Activated effector memory CD4-positive, alpha-beta T cell treated with Interleukin-2 at 50 U/mL for 16 hours (primary cell): ENCODE data around the gene PSMB10.
A peak's percentile ranks its signal among the peaks of the same experiment; 100 is the strongest.
"Not testable (repeated sequence)": the region's sequence is repeated elsewhere in the genome, so short reads cannot be mapped to it uniquely, and the experiment has no call there.

Source experiments
- DNase-seq: peaks from one replicate; pipeline ENCODE4 v3.0.0-alpha.2; 2020

PSMB10 gene

DNA sequence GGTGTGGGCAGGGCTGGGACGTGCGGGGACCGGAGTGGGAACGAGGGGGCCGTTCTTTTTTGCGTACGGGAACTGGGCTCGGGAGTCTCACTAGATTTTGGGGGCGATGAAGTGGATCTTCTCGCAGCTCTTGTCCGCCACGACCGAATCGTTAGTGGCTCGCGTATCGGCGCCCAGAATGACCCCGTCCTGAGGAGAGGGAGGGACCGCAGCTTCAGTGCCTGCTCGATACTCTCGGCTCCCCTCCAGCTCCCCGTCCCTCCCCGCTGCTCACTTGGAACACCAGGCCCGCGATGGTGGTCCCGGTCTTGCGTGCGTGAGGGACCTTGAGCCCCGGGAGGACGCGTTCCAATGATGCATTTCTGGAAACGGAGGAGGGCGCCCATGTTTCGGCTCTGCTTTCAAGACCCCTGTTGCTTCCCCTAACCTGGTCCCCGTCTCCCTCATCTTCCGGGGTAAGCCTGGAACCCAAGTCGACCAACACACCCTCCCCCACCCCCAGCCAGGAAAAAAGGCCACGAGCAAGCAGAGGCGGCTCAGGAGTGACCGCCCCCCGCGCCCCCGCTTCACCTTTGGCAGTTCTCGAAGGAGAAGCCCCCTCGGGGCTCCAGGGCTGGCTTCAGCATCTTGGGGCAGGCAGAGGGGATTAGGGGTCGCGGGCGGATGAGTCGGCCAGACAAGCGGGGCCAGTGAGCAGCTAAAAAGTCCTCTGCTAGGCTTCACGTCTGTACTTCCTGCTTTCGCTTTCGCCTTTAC is at the start of gene PSMB10:
Gene PSMB10, minus strand, starts transcription at position 727 of the 756 bp plus-strand sequence. Its CDS starts 101 bp downstream, at position 626.
- DNase-seq, result no peak

DNA sequence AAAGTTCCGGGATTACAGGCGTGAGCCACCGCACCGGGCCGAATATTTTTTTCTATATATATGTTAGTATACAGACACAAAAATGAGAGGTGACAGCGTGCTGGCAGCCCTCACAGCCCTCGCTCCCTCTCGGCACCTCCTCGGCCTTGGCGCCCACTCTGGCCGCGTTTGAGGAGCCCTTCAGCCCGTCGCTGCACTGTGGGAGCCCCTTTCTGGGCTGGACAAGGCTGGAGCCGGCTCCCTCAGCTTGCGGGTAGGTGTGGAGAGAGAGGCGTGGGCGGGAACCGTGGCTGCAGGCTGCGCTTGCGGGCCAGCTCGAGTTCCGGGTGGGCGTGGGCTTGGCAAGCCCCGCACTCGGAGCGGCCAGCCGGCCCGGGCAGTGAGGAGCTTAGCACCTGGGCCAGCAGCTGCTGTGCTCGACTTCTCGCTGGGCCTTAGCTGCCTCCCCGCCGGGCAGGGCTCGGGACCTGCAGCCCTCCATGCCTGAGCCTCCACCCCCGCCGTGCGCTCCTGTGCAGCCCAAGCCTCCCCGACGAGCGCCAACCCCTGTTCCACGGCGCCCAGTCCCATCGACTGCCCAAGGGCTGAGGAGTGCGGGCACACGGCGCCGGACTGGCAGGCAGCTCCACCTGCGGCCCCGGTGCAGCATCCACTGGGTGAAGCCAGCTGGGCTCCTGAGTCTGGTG is 45.5 kb upstream of the PSMB10 start:
- DNase-seq, result no peak

DNA sequence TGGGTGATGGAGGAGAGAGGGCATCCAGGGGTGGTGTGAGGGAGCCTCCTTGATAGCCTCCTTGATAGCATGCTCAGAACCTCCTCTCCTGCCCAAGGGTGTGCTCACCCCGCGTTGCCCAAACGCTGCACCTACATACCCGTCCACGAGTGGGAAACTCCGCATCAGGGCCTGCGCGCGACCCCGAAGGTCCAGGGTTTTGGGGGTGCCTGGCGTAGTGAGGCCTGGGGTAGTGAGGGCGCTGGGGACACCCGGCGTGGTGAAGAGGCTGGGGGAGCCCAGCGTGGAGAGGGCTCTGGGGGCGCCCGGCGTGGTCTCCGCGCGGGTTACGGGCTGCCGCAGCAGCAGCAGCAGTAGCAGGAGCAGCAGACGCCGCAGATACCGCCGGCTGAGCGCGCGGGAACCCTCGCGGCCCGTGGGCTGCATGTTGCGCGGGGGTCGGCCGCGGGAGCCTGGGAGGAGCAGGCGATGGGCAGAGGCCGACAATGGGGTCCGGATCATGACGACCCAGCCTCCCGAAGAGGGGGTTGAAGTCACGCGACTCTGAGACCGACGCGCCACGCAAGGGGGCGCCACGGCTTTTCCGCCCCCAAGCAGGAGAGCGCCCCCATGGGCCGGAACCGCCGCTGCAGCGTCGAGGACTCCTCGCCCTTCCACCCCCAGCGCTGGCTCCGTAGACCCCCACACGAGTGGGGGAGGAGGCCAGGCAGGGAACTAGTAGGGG is 43.5 kb upstream of the PSMB10 start, which contains the start of gene DPEP3:
Gene DPEP3, minus strand, starts transcription at position 545 of the 724 bp plus-strand sequence. Its CDS starts 119 bp downstream, at position 426.
- DNase-seq, result no peak

DNA sequence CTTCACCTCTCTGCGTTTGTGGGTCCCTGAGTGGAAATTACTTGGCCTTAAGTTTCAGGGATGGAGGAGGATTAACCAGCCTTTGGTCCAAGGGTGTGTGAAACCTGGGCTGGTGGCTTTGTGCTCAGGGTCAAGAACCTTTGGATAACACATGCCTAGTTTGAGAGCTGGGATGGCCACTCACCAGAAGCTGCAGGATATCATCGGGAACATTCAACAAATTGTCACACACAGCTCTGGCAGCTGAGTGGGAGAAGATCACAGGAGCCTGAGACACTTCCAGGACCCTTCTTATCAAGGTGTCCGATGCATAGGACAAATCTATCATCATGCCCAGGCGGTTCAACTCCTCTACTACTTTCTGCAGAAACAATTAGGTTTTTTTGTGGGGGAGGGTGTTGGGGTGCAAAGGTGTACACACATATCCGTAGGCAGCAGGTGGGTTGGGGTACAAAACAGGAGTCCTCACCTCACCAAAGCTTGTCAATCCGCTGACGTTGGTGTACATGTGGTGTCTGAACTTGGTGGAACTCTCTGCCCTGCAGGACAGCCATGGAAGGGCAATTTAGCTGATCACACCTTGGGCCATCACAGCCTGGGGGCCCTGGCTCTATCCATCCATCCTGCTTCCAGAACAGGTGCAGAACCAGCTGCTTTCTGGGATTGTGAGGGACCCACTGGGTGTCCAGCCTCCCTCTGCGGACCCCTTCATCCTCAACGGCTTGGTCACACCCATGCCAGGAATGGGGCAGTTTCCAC is 41.0 kb upstream of the PSMB10 start:
- no peak for DNase-seq

DNA sequence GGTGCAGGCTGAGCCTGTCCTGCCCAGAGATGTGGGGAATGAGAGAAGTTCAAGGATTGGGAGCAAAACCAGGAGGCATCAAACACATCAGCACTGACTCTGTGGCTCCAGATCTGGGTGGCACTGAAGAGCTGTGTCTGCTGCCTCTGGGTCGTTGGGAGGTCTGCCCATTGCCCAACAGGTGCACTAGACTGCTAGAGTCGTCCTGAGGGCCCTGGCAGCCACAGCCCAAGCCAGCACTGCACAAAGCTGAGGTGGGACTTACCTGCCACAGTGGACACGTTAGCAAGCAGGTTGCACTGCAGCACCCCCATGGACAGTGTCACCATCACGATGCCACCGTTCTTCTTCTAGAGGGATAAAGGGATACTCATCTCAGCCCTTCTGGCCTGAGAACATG is 40.4 kb upstream of the PSMB10 start:
- no peak for DNase-seq

DNA sequence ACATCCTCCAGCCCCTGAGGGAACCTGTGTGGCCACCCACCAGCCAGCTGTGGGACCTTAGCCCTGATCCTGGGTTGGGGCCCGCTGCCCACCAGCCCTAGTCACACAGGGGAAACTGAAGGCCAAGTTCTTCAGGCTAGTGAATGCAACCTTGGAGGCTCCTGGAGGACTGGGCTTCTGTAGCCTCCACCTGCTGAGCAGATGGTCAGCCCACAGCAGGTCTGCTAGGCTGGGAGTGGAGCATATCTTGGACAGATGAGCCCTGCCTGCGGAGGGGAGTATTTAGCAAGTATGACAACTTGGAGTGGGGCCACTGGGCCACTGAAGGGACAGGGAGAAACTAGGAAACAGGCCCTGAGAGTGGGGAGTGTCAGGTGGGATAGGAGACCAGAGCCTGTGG is 39.6 kb upstream of the PSMB10 start:
- no peak for DNase-seq

DNA sequence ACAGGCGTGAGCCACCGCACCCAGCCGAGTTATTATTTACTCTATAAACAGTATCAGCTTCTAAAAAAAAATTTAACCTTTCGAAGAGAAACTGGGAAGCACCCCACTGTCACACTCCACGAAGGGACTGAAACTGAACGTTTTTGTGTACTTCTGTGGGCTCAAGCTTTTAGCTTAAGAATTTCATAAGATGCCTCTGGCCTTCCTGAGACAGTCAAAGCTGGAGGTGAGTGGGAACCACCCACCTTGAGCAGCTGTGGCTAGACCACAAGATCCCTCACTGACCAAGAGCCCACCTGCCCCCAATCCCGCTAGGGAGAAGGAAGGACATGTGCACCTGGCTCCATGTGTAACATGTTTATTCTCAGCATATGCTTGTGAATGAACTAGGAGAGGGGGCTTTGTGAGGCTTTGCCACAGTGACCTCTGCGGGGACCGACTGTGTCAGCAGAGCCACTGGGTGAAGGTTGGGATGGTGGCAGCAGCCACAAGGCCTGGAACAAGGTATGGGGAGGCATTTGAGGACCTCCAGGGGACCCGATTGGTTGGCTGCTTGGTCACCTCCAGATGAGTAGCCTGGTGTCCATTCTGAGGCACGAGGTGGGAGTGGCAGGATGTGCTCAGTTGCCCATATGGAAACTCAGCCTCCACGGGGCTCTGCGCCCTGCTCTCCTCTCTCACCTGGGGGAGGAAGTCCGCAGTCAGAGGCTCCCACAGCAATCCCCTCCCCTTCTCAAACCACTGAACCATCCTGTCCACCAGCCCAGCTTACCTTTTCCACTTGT is 38.9 kb upstream of the PSMB10 start:
- no peak for DNase-seq

DNA sequence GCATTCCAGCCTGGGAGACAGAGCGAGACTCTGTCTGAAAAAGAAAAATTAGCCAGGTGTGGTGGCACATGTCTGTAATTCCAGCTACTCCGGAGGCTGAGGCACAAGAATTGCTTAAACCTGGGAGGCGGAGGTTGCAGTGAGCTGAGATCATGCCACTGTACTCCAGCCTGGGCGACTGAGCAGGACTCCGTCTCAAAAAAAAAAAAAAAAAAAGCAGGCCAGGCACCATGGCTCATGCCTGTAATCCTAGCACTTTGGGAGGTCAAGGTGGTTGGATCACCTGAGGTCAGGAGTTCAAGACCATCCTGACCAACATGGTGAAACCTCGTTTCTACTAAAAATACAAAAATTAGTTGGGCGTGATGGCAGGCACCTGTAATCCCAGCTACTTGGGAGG is 35.6 kb upstream of the PSMB10 start:
- not testable (repeated sequence) for DNase-seq

DNA sequence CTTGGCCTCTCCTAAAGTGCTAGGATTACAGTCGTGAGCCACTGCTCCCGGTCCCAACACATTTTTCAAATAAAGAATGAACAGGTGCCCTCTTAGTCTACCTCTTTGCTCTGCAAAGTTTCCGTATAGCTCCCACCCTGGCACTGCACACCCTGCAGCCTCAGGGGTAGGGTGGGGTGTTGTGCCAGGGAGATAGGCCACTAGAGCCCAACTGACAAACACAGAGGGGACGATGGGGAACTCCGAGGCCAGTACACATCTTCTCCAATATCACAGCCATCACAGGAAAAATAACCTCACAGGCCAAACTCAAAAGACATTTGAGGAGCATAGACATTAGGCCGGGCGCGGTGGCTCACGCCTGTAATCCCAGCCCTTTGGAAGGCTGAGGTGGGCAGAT is 34.5 kb upstream of the PSMB10 start:
- DNase-seq, result no peak

DNA sequence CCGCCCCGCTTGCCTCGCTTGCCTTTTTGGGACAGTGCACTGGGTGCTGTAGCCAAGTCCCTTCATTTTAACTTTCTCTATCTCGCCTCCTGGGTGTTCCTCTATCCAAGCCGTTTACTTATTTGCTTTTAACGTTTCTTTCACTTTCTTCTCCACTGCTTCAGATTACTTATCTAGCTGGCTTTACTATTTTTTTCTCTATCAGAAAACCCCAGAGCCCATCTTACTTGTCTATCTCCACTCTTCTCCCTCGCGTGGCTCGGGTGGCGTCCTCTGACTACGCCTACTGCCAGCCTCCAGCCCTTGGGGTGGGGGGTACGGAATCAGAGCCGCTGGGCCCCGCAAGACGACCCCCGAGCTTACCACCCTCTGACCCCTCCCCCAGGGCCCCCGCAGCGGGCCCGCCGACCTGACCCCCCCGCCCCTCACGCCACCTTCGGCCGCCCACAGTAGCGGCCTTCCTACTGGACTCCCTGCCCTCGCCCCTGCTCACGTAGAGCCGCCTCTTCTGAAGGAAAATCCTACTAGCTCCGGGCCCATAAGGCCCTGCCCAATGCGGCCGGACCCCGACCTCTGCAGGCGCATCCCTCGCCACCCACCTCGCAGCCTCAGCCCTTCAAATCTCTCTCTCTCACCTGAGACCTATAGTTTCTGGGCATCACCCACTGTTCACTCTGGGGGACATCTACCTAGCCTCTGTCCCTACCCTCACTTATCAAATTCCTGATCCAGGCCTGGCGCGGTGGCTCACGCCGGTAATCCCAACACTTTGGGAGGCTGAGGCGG is 32.8 kb upstream of the PSMB10 start:
- DNase-seq, result no peak

DNA sequence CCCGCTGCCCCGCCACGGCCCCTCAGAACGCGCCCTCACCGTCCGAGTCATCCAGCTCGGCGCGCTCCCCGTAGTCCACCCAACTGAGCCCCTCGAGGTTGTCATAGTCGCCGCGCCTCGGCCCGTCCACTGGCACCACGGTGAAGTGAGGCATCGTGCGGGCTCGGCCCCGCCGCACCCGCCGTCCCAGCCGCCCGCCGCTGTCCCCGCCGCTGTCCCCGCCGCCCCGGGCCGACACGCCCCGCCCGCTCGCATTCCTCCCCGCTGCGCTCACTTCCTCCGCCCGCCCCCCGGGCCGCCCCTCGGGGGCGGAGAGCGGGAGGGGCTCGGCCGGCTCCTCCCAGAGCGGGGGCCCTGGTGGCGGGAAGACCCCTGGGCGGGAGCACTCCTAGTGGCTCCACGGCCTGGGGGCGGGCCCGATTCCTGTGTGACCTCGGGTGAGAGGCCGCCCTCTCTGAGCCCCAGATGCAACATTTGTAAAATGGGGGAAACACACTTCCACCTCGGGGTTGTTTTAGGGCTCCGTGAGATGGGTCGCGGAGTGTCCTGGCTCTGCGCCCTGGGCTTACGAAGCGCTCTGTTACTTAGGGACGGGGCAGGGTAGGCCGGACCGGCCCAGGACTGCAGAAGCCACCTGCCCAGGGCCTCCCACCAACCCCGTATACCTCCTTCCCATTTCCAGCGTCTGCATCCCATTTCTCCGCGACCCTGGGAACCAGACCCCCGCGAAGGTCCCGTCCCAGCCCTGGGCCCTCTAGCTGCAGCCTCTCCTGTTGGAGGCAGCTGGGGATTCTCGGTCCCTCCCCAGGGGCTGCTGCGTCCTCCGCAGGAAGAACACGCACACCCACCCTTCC is 32.0 kb upstream of the PSMB10 start, which contains the start of gene SLC12A4:
Gene SLC12A4, minus strand, starts transcription at position 238 of the 854 bp plus-strand sequence. Its CDS starts 84 bp downstream, at position 154.
- DNase-seq, result peak; percentile 78

DNA sequence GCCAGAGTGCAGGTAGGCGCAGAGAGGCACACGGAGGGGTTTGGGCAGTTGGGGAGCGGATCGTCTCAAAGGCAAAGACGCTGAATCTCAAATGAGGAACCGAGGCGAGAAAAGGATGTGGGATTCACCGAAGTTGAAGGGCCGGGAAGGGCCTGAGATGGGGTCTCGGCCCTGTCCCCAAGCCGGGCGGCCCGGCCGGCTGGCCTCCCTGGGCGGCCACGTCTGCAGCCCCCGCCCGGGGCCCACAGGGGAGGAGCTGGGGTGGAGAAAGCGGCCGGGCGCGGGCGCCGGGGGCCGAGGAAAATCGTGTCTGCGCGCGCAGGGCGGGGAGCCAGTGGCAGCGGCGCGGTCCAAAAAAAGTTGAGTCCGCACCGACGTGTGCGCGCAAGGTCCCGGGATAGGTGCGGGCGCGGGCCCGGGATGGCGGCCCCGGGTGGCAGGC is 31.3 kb upstream of the PSMB10 start:
- DNase-seq, result no peak

DNA sequence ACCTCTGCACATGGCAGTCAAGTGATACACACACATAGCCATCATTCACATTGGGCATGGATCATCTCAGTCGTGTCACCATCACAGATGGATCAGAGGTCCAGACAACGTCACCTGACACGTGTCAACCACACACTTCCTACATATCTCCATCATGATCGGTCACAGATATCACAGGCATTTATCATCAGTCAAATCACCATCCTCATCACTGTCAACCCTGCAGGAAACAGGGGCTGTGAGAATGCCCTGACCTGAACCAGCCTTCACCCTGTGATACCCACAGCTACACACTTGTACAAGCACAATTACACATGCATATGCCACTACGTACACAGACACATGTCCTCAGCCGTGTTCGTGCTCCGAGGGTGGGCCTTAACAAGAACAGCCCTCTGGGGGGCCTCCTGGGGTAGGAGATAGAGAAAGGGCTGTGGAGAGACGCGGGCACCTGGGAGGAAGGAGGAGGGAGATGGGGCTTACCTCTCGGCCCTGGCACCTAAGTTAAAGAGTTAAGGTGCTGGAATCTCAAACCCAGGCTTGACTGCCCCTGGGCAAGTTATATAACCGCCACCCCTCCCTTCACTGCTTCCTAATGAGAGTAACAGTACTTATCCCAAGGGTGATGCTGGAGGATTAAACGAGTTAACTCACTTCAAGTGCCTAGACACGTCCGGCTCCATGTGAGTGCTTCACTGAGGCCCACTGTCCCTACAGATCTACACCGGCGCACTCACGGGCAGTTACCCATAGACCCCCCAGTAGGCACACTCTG is 30.7 kb upstream of the PSMB10 start:
- no peak for DNase-seq

DNA sequence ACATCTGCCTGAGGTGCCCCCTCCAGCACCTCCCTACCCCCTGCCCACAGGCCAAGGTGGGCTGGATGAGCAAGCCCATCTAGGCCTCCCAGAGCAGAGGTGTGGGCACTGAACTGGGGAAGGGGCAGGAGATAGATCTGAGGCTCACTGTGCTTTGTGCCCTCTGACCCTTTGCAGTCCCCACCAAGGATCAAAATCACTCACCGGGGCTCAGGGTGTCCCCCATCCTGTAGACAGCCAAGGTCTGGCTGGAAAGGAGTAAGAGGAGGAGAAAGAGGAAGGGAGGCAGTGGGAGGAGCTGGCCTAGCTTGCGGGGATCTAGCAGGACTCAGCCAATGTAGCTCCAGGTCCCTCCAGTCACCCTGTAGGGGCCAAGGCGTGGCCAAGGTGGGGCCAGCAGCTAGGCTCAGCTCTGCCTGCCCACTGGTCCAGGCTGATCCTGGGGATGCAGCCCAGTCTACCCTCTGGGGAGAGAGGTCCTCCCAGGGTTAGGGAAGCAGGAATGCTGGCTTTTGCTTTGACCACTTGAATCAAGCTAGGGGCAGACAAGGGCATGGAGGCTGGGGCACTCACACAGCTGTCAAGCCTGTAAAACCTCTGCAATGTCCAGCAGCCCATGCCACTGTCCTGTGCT is 30.0 kb upstream of the PSMB10 start:
- DNase-seq, result no peak

DNA sequence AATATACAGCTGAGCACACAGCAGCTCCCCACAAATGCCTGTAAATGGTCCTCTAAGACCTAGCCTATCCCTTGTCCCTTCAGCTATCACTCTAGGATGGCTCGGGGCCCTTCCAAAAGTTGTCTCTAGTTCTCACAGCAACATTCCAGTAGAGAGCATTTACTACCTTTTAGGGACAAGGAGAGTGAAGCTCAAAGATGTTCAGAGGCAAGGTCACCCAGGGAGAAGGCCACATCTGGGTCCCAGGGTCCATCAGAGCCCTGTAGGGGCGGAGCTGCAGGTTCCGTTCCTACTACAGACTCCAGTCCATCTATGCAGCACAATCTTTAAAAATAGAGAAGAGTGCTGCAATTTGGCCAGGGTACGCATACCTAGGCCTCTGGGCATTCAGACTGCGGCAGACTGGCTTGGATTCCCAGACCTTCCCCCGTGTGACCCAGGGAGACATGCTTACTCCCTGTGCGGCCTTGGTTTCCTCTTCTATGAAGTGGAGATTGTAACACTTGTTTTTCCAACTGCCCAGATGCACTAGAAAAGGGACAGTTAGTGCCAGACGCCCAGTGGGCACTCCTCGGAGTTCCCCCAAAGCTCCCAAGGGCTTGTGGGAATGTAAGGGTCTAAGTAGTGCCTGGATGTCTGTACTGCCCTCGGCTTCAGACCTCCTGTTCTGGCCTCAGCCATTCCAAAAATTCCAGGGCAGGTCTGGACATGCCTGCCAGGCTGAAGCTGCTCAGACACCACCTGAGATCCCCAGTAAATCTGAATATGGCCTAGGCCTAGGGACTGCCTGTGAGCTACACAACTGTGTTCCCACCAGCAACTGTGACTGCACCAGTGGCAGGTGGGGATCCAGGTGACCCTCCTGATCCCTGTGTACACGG is 29.3 kb upstream of the PSMB10 start:
- no peak for DNase-seq

DNA sequence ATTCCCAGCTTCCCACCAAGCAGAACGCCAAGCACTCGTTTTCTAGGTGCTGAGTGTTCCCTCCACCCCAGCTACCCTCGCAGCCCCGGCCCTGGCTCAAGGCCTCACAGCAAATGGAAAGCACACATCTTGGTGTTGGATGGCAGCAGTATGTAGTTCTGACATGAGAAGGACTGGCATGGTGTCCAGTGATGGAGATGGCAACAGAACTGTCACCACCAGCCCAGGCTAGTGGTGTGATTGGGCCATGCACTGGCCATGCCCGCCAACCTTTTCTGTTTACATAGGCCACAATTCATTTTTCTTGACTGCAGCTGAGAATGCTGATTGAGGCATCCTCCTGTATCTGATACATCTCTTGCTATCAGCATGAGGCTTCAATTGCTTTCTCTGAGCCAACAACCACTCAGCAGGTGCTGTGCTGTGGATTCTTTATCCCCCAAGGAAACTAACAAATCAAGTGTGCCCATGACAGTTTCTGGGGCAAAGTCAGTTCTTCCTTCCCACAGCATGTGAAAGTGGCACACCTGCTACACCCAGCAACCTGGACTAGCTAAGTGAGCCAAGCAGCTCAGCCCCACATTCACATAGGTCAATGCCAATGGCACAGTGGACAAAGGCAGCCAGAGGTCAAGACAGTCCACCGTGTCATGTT is 28.0 kb upstream of the PSMB10 start:
- no peak for DNase-seq
